Pancreas (tissue), 10 donors: ENCODE data around the gene BABAM2. TPM values are rescaled to one million over a fixed set of nuclear protein-coding genes. Genes with fewer than 3 reads are reported as not detected.

Source experiments
- ATAC-seq, 4 donors: fragments of 200-7000 bp; cut with Tn5 transposase; one replicate each; pipeline versions ENCODE4 v1.8.0 to v1.9.1; 2020; ENCODE audit warnings: mild to moderate bottlenecking in 4 of 4, moderate library complexity in 4 of 4
- DNase-seq, 6 donors: peaks; one replicate each; pipeline ENCODE4 v3.0.0-alpha.2; 2020
- FAIRE-seq: peaks from 2 replicates; lab custom pipeline; 2012; peaks lifted over from hg19 to GRCh38; lab: Jason Lieb, UNC
- H3K27ac ChIP-seq, 4 donors: fragments of 200-600 bp; sonication (generic); 1 replicate in 3 of 4; 2 replicates in 1 of 4; pipeline versions ENCODE4 v1.5.0 to v1.8.0; 2020
- H3K27me3 ChIP-seq, 4 donors: fragments of 200-600 bp; one replicate each; pipeline ENCODE4 v1.8.0; 2021
- H3K36me3 ChIP-seq, 3 donors: fragments of 200-600 bp; sonication (generic) in 1 of 3; one replicate each; pipeline versions ENCODE4 v1.5.0 to v1.8.0; 2020 to 2021
- H3K4me1 ChIP-seq, 3 donors: fragments of 200-600 bp; one replicate each; pipeline ENCODE4 v1.8.0; 2021
- H3K4me3 ChIP-seq, 4 donors: fragments of 200-600 bp; sonication (generic) in 2 of 4; one replicate each; pipeline versions ENCODE4 v1.5.0 to v1.8.0; 2020 to 2021
- H3K9me3 ChIP-seq, 4 donors: fragments of 200-600 bp; one replicate each; pipeline ENCODE4 v1.8.0; 2021
- CTCF ChIP-seq, 4 donors: fragments of 200-600 bp; sonication (generic) in 3 of 4; IDR thresholded peaks; one replicate each; pipeline versions ENCODE4 v1.5.0 to v1.8.0; 2021; ENCODE audit warnings: antibody characterized with exemption in 4 of 4
- WGBS, 2 donors: extraction: QIAGEN DNeasy Blood & Tissue Kit; methylation state at CpG; one replicate each; pipeline ENCODE4 v1.1.7; 2013; 5-methylcytosine and 5-hydroxymethylcytosine counted together
- intact Hi-C, 3 donors: fragments of 100-400 bp; cut with DNase I; formaldehyde crosslinking; loops; one replicate each; pipeline versions ENCODE4 v1.11.1 to v1.14.2; 2022
- polyA plus RNA-seq, 2 donors: library from polyadenylated mRNA; stranded (reverse); fragments of 200-250 nt; gene quantifications; one replicate each; pipeline ENCODE4 v1.2.3, GENCODE V29; 2013
- total RNA-seq, 6 donors: library from RNA; stranded (reverse); fragmentation: NEBNext Ultra II Directional in 4 of 6; extraction: Animal tissue kit (Norgen Biotek cat#: 25700) in 4 of 6; gene quantifications; one replicate each; pipeline versions ENCODE4 v1.2.1 to v1.2.4, GENCODE V29; 2021 to 2023
- donor health status: healthy with polysubstance abuse.
- donor health status: DM: no; HTN: no; CAD: no; lungs with moderate emphysema.
- donor health status: DM: no; HTN: no; CAD: no.
- donor health status: control.
- donor health status: control.
- donor health status: Bipolar disorder and iron deficiency.
- donor health status: DM: yes; HTN: yes; CAD: no.
- donor health status: DM: no; HTN: no; CAD: no.
- donor health status: DM: no; HTN: no; CAD: no.
- donor health status: DM: yes; HTN: yes; CAD: no.

The BABAM2 gene
- total and polyA plus RNA-seq, 8 donors, result 9.4 to 21.3 (median 15.6) TPM

- peaks cover 2 to 12% (median 11%) of the 10 kb centered on the region in 3 donors for H3K4me1 ChIP-seq
- FAIRE-seq, result no peak
- 94 to 96% methylated on average over 6 of the region's 6 CpGs for WGBS, 2 donors
- no peak overlapping the region for H3K4me3 ChIP-seq
- ATAC-seq, result no peak
- H3K9me3 ChIP-seq, result no peaks in the 10 kb centered on the region
- intact Hi-C loops, result no loop called here
- no peak overlapping the region for H3K27ac ChIP-seq
- peak in 1 of 6 donors; percentile 14 for DNase-seq
- H3K36me3 ChIP-seq, result no peaks in the 10 kb centered on the region
- no peaks in the 10 kb centered on the region for H3K27me3 ChIP-seq
- TF ChIP-seq CTCF (IDR thresholded peaks at IDR 0.05), result no peak
Observed at GRCh38 chr2:28347193-28347592, 456.7 kb downstream of the BABAM2 start.

- Histone ChIP-seq H3K27ac (no peak overlapping the region), H3K4me3 (no peak overlapping the region), H3K36me3 (no peaks in the 10 kb centered on the region), H3K27me3 (no peaks in the 10 kb centered on the region), H3K9me3 (no peaks in the 10 kb centered on the region), H3K4me1 (peaks cover 0 to 8% (median 7%) of the 10 kb centered on the region in 3 donors)
- ATAC-seq (no peak), DNase-seq (peak in 1 of 6 donors; percentile 44), FAIRE-seq (no peak)
- TF ChIP-seq CTCF (IDR thresholded peaks at IDR 0.05), result no peak
- 88 to 89% methylated on average over 9 of the region's 9 CpGs for WGBS, 2 donors
- intact Hi-C loops, result no loop called here
Observed at GRCh38 chr2:28347596-28347995, 457.1 kb downstream of the BABAM2 start.

GRCh38 chr2:28348149-28348567, 457.6 kb downstream of the BABAM2 start:
- intact Hi-C loops, result no loop called here

GRCh38 chr2:28348921-28349320, 458.4 kb downstream of the BABAM2 start:
- no peaks in the 10 kb centered on the region for H3K27me3 ChIP-seq
- FAIRE-seq, result no peak
- no peak overlapping the region for H3K27ac ChIP-seq
- no peaks in the 10 kb centered on the region for H3K9me3 ChIP-seq
- no peaks in the 10 kb centered on the region for H3K36me3 ChIP-seq
- H3K4me3 ChIP-seq, result no peak overlapping the region
- no peak for ATAC-seq
- WGBS, 2 donors, result 89 to 93% methylated on average over 11 of the region's 11 CpGs
- no peaks in the 10 kb centered on the region for H3K4me1 ChIP-seq
- no peak for DNase-seq
- TF ChIP-seq CTCF (IDR thresholded peaks at IDR 0.05), result no peak
- intact Hi-C loops, result no loop called here

More at GRCh38 chr2:28348149-28348567, 457.6 kb downstream of the BABAM2 start:
- DNase-seq (peak in 1 of 6 donors; percentile 45), FAIRE-seq (no peak), ATAC-seq (no peak)
- WGBS, 2 donors, result 78 to 83% methylated on average over 10 of the region's 10 CpGs
- Histone ChIP-seq H3K27me3 (no peaks in the 10 kb centered on the region), H3K4me3 (no peak overlapping the region), H3K27ac (no peak overlapping the region), H3K4me1 (peaks cover 0 to 2% (median 1%) of the 10 kb centered on the region in 3 donors), H3K9me3 (no peaks in the 10 kb centered on the region), H3K36me3 (no peaks in the 10 kb centered on the region)
- TF ChIP-seq CTCF (IDR thresholded peaks at IDR 0.05), result no peak

- Histone ChIP-seq H3K36me3 (no peaks in the 10 kb centered on the region), H3K4me1 (no peaks in the 10 kb centered on the region), H3K27me3 (no peaks in the 10 kb centered on the region), H3K9me3 (no peaks in the 10 kb centered on the region), H3K4me3 (no peak overlapping the region), H3K27ac (no peak overlapping the region)
- FAIRE-seq (no peak), ATAC-seq (no peak), DNase-seq (peak in 1 of 6 donors; percentile 30)
- intact Hi-C loops, result no loop called here
- WGBS, 2 donors, result 79 to 83% methylated on average over 11 of the region's 11 CpGs
- TF ChIP-seq CTCF (IDR thresholded peaks at IDR 0.05), result no peak
Observed at GRCh38 chr2:28349546-28350165, 459.1 kb downstream of the BABAM2 start.
